Liver (tissue), 9 donors: ENCODE measurements around the gene COL27A1. TPM values are rescaled to one million over a fixed set of nuclear protein-coding genes. Genes with fewer than 3 reads are reported as not detected.

ENCODE experiments used
- DNase-seq: peaks from one replicate; pipeline ENCODE4 v3.0.0-alpha.2; 2017; ENCODE audit warnings: low spot score
- H3K27ac ChIP-seq, 2 donors: one replicate each; pipeline ENCODE4 v1.7.0; 2013; ENCODE audit warnings: inconsistent platforms in 2 of 2, low read length in 2 of 2, control low read depth in 1 of 2, low read depth in 1 of 2, mild to moderate bottlenecking in 1 of 2
- H3K27me3 ChIP-seq, 4 donors: one replicate each; pipeline versions ENCODE4 v1.6.1 to v1.7.0; 2013; ENCODE audit warnings: low read length in 3 of 4, inconsistent platforms in 1 of 4, mild to moderate bottlenecking in 1 of 4, moderate library complexity in 1 of 4; ENCODE audit not compliant: control insufficient read depth in 4 of 4, insufficient read depth in 4 of 4
- H3K36me3 ChIP-seq, 4 donors: one replicate each; pipeline versions ENCODE4 v1.6.1 to v1.7.0; 2013; ENCODE audit warnings: low read length in 3 of 4, mild to moderate bottlenecking in 3 of 4, low read depth in 1 of 4, moderate library complexity in 1 of 4; ENCODE audit not compliant: control insufficient read depth in 4 of 4, insufficient read depth in 3 of 4
- H3K4me1 ChIP-seq, 4 donors: one replicate each; pipeline versions ENCODE4 v1.6.1 to v1.7.0; 2013; ENCODE audit warnings: low read length in 3 of 4, mild to moderate bottlenecking in 3 of 4, moderate library complexity in 1 of 4; ENCODE audit not compliant: control insufficient read depth in 4 of 4, insufficient read depth in 4 of 4
- H3K4me3 ChIP-seq, 3 donors: one replicate each; pipeline versions ENCODE4 v1.6.1 to v1.7.0; 2013; ENCODE audit warnings: low read length in 3 of 3, control low read depth in 1 of 3, low read depth in 1 of 3, mild to moderate bottlenecking in 1 of 3
- H3K9ac ChIP-seq, 2 donors: one replicate each; pipeline ENCODE4 v1.7.0; 2013; ENCODE audit warnings: low read length in 2 of 2, mild to moderate bottlenecking in 2 of 2, moderate library complexity in 2 of 2, control low read depth in 1 of 2, low read depth in 1 of 2
- H3K9me3 ChIP-seq, 4 donors: one replicate each; pipeline versions ENCODE4 v1.6.1 to v1.7.0; 2013; ENCODE audit warnings: low read length in 3 of 4; ENCODE audit not compliant: control insufficient read depth in 4 of 4
- EGR1 ChIP-seq, 2 donors: IDR thresholded peaks; 2 replicates each; pipeline ENCODE4 v1.6.1; 2016 to 2018; ENCODE audit warnings: antibody characterized with exemption in 2 of 2, low read depth in 2 of 2
- FOXA1 ChIP-seq: IDR thresholded peaks from 2 replicates; pipeline ENCODE4 v1.6.1; 2016; ENCODE audit warnings: antibody characterized with exemption
- FOXA2 ChIP-seq: IDR thresholded peaks from 2 replicates; pipeline ENCODE4 v1.6.1; 2016; ENCODE audit warnings: antibody characterized with exemption
- GABPA ChIP-seq, 2 donors: IDR thresholded peaks in 1 of 2; conservative IDR thresholded peaks in 1 of 2; 2 replicates each; pipeline ENCODE4 v1.6.1; 2016; ENCODE audit warnings: antibody characterized with exemption in 2 of 2, mild to moderate bottlenecking in 1 of 2, moderate library complexity in 1 of 2
- HNF4A ChIP-seq, 2 donors: conservative IDR thresholded peaks; 2 replicates each; pipeline ENCODE4 v1.6.1; 2016; ENCODE audit warnings: antibody characterized with exemption in 2 of 2, mild to moderate bottlenecking in 2 of 2
- HNF4G ChIP-seq: IDR thresholded peaks from 2 replicates; pipeline ENCODE4 v1.6.1; 2016; ENCODE audit warnings: antibody characterized with exemption
- JUND ChIP-seq, 2 donors: IDR thresholded peaks; 2 replicates each; pipeline ENCODE4 v1.6.1; 2016; ENCODE audit warnings: antibody characterized with exemption in 2 of 2
- NR2F2 ChIP-seq: IDR thresholded peaks from 2 replicates; pipeline ENCODE4 v1.6.1; 2016; ENCODE audit warnings: antibody characterized with exemption
- RAD21 ChIP-seq, 2 donors: IDR thresholded peaks; 2 replicates each; pipeline ENCODE4 v1.6.1; 2016; ENCODE audit warnings: antibody characterized with exemption in 2 of 2, mild to moderate bottlenecking in 2 of 2
- RXRA ChIP-seq, 2 donors: IDR thresholded peaks; 2 replicates each; pipeline ENCODE4 v1.6.1; 2017 to 2018; ENCODE audit warnings: antibody characterized with exemption in 2 of 2, mild to moderate bottlenecking in 1 of 2
- SP1 ChIP-seq: IDR thresholded peaks from 2 replicates; pipeline ENCODE4 v1.6.1; 2018; ENCODE audit warnings: antibody characterized with exemption, mild to moderate bottlenecking
- TAF1 ChIP-seq: conservative IDR thresholded peaks from 2 replicates; pipeline ENCODE4 v1.6.1; 2016; ENCODE audit warnings: antibody characterized with exemption, mild to moderate bottlenecking
- YY1 ChIP-seq: IDR thresholded peaks from 2 replicates; pipeline ENCODE4 v1.6.1; 2016; ENCODE audit warnings: antibody characterized with exemption, mild to moderate bottlenecking
- WGBS: extraction: QIAGEN DNeasy Blood & Tissue Kit; methylation state at CpG from one replicate; pipeline ENCODE4 v1.1.7; 2013; 5-methylcytosine and 5-hydroxymethylcytosine counted together
- polyA plus RNA-seq, 2 donors: library from polyadenylated mRNA; stranded (reverse) in 1 of 2; unstranded in 1 of 2; fragments of 200-250 nt in 1 of 2; fragments of >200 nt in 1 of 2; fragmentation: Nextera tagmentation in 1 of 2; extraction: Ambion mirVana in 1 of 2; gene quantifications; one replicate each; pipeline versions ENCODE4 v1.2.1 to v1.2.3, GENCODE V29; 2013 to 2015
- total RNA-seq, 2 donors: library from RNA; depleted of rRNA; stranded (reverse); fragments of >200 nt; gene quantifications; one replicate each; pipeline ENCODE4 v1.2.3, GENCODE V29; 2014
- TF ChIP-seq, protein P1 (sequence below): IDR thresholded peaks from 2 replicates; pipeline ENCODE4 v1.6.1; 2016; ENCODE audit warnings: antibody characterized with exemption
- TF ChIP-seq, protein P2 (sequence below): IDR thresholded peaks from 2 replicates; pipeline ENCODE4 v1.6.1; 2016; ENCODE audit warnings: antibody characterized with exemption, mild to moderate bottlenecking
- TF ChIP-seq, protein P3 (sequence below): fragments of 150-350 bp; IDR thresholded peaks from 2 replicates; pipeline ENCODE4 v1.5.1; 2017; ENCODE audit warnings: improper control_type of control experiment, low read depth, low read length; ENCODE audit not compliant: missing input control
- TF ChIP-seq, protein P4 (sequence below): IDR thresholded peaks from 2 replicates; pipeline ENCODE4 v1.6.1; 2016; ENCODE audit warnings: antibody characterized with exemption
- TF ChIP-seq, protein P5 (sequence below): IDR thresholded peaks from 2 replicates; pipeline ENCODE4 v1.6.1; 2016; ENCODE audit warnings: antibody characterized with exemption
- donor health status: healthy.
- donor health status: healthy.
- donor health status: healthy.
- donor health status: healthy.
- donor health status: healthy.

The COL27A1 gene
- total and polyA plus RNA-seq, 4 donors = 7.0 to 20.4 (median 12.0) TPM

DNA sequence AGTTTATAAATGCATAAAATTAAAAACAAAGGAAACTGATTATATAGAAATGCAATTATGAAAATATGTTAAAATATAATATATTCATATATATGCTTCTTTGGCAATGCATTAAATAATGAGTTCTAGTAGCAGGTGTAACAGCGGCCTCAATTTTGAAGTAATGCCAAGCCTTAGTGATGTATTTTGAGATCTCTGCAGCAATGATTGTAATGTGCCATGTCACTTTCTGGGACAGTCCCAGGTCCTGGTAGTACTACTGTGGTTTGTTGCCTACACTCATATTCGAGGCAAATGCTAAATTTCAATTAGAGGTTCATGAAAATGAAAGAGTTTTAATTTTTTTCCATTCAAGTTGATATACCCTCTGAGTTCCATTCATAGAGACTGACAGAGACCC, 91.7 kb downstream of the COL27A1 start:
- no peak overlapping the region for H3K9ac ChIP-seq
- H3K27me3 ChIP-seq = no peaks in the 10 kb centered on the region
- TF ChIP-seq HNF4G (no peak), FOXA2 (no peak), JUND (IDR thresholded peaks at IDR 0.05) (no peak), RAD21 (IDR thresholded peaks at IDR 0.05) (no peak), SP1 (no peak), GABPA (IDR thresholded peaks at IDR 0.05 in 1 of 2, conservative IDR thresholded peaks at IDR 0.05 in 1 of 2) (no peak), TAF1 (no peak), FOXA1 (no peak), RXRA (IDR thresholded peaks at IDR 0.05) (no peak), EGR1 (IDR thresholded peaks at IDR 0.05; ENCODE audit: low read depth in 2 of 2) (no peak), HNF4A (conservative IDR thresholded peaks at IDR 0.05) (no peak), YY1 (no peak), NR2F2 (no peak)
- TF ChIP-seq, protein P1, sequence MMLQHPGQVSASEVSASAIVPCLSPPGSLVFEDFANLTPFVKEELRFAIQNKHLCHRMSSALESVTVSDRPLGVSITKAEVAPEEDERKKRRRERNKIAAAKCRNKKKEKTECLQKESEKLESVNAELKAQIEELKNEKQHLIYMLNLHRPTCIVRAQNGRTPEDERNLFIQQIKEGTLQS = no peak
- TF ChIP-seq, protein P2, sequence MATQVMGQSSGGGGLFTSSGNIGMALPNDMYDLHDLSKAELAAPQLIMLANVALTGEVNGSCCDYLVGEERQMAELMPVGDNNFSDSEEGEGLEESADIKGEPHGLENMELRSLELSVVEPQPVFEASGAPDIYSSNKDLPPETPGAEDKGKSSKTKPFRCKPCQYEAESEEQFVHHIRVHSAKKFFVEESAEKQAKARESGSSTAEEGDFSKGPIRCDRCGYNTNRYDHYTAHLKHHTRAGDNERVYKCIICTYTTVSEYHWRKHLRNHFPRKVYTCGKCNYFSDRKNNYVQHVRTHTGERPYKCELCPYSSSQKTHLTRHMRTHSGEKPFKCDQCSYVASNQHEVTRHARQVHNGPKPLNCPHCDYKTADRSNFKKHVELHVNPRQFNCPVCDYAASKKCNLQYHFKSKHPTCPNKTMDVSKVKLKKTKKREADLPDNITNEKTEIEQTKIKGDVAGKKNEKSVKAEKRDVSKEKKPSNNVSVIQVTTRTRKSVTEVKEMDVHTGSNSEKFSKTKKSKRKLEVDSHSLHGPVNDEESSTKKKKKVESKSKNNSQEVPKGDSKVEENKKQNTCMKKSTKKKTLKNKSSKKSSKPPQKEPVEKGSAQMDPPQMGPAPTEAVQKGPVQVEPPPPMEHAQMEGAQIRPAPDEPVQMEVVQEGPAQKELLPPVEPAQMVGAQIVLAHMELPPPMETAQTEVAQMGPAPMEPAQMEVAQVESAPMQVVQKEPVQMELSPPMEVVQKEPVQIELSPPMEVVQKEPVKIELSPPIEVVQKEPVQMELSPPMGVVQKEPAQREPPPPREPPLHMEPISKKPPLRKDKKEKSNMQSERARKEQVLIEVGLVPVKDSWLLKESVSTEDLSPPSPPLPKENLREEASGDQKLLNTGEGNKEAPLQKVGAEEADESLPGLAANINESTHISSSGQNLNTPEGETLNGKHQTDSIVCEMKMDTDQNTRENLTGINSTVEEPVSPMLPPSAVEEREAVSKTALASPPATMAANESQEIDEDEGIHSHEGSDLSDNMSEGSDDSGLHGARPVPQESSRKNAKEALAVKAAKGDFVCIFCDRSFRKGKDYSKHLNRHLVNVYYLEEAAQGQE = no peak
- TF ChIP-seq, protein P3, sequence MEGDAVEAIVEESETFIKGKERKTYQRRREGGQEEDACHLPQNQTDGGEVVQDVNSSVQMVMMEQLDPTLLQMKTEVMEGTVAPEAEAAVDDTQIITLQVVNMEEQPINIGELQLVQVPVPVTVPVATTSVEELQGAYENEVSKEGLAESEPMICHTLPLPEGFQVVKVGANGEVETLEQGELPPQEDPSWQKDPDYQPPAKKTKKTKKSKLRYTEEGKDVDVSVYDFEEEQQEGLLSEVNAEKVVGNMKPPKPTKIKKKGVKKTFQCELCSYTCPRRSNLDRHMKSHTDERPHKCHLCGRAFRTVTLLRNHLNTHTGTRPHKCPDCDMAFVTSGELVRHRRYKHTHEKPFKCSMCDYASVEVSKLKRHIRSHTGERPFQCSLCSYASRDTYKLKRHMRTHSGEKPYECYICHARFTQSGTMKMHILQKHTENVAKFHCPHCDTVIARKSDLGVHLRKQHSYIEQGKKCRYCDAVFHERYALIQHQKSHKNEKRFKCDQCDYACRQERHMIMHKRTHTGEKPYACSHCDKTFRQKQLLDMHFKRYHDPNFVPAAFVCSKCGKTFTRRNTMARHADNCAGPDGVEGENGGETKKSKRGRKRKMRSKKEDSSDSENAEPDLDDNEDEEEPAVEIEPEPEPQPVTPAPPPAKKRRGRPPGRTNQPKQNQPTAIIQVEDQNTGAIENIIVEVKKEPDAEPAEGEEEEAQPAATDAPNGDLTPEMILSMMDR = no peak
- TF ChIP-seq, protein P4, sequence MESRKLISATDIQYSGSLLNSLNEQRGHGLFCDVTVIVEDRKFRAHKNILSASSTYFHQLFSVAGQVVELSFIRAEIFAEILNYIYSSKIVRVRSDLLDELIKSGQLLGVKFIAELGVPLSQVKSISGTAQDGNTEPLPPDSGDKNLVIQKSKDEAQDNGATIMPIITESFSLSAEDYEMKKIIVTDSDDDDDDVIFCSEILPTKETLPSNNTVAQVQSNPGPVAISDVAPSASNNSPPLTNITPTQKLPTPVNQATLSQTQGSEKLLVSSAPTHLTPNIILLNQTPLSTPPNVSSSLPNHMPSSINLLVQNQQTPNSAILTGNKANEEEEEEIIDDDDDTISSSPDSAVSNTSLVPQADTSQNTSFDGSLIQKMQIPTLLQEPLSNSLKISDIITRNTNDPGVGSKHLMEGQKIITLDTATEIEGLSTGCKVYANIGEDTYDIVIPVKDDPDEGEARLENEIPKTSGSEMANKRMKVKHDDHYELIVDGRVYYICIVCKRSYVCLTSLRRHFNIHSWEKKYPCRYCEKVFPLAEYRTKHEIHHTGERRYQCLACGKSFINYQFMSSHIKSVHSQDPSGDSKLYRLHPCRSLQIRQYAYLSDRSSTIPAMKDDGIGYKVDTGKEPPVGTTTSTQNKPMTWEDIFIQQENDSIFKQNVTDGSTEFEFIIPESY = no peak
- TF ChIP-seq, protein P5, sequence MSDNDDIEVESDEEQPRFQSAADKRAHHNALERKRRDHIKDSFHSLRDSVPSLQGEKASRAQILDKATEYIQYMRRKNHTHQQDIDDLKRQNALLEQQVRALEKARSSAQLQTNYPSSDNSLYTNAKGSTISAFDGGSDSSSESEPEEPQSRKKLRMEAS = no peak
- no peaks in the 10 kb centered on the region for H3K9me3 ChIP-seq
- H3K36me3 ChIP-seq = peaks cover 0 to 12% (median 6%) of the 10 kb centered on the region in 4 donors
- H3K4me1 ChIP-seq = peaks cover 7 to 28% (median 21%) of the 10 kb centered on the region in 4 donors
- H3K27ac ChIP-seq = no peak overlapping the region
- H3K4me3 ChIP-seq = no peak overlapping the region
- WGBS = 89% methylated on average over 2 of the region's 2 CpGs
- no peak for DNase-seq
